Upper lobe of left lung (tissue), 6 donors: ENCODE results near the gene PRRG2. TPM values are rescaled to one million over a fixed set of nuclear protein-coding genes. Genes with fewer than 3 reads are reported as not detected.
"Not testable (repeated sequence)": the region's sequence is repeated elsewhere in the genome, so short reads cannot be mapped to it uniquely, and the experiment has no call there.

ENCODE experiments used
- ATAC-seq, 2 donors: fragments of 200-7000 bp; cut with Tn5 transposase; one replicate each; pipeline ENCODE4 v1.9.1; 2022; ENCODE audit warnings: mild to moderate bottlenecking in 2 of 2, moderate library complexity in 2 of 2; ENCODE audit not compliant: low FRiP score in 2 of 2
- DNase-seq, 2 donors: peaks; one replicate each; pipeline ENCODE4 v3.0.0-alpha.2; 2019 to 2020
- H3K27ac ChIP-seq, 4 donors: fragments of 200-600 bp; sonication (generic); one replicate each; pipeline ENCODE4 v1.5.1; 2016 to 2019
- H3K27me3 ChIP-seq, 4 donors: fragments of 200-600 bp; sonication (generic); one replicate each; pipeline ENCODE4 v1.5.1; 2017 to 2019
- H3K36me3 ChIP-seq, 4 donors: fragments of 200-600 bp; sonication (generic); one replicate each; pipeline ENCODE4 v1.5.1; 2016 to 2019
- H3K4me1 ChIP-seq, 4 donors: fragments of 200-600 bp; sonication (generic); one replicate each; pipeline ENCODE4 v1.5.1; 2018 to 2019
- H3K4me3 ChIP-seq, 4 donors: fragments of 200-600 bp; sonication (generic); one replicate each; pipeline ENCODE4 v1.5.1; 2017 to 2019; ENCODE audit warnings: mild to moderate bottlenecking in 2 of 4, moderate library complexity in 1 of 4
- H3K9me3 ChIP-seq, 4 donors: fragments of 200-600 bp; sonication (generic); one replicate each; pipeline ENCODE4 v1.5.1; 2018 to 2019
- EP300 ChIP-seq, 4 donors: sonication (generic); formaldehyde crosslinking; IDR thresholded peaks; one replicate each; pipeline ENCODE4 v1.5.1; 2017; ENCODE audit warnings: antibody characterized with exemption in 4 of 4, control low read depth in 2 of 4
- POLR2A ChIP-seq, 4 donors: fragments of 450-650 bp; IDR thresholded peaks; one replicate each; pipeline ENCODE4 v1.5.1; 2016 to 2017; ENCODE audit warnings: antibody characterized with exemption in 4 of 4, mild to moderate bottlenecking in 2 of 4
- POLR2AphosphoS5 ChIP-seq, 2 donors: sonication (generic); formaldehyde crosslinking; IDR thresholded peaks; one replicate each; pipeline ENCODE4 v1.5.1; 2017; ENCODE audit warnings: antibody characterized with exemption in 2 of 2
- WGBS, 2 donors: methylation state at CpG; one replicate each; pipeline ENCODE4 v1.1.5; 2017 to 2018; 5-methylcytosine and 5-hydroxymethylcytosine counted together
- total RNA-seq, 6 donors: library from RNA; depleted of rRNA in 4 of 6; stranded (reverse); fragments of >200 nt in 4 of 6; gene quantifications; one replicate each; pipeline versions ENCODE4 v1.1.0 to v1.2.1, GENCODE V29; 2016 to 2021
- TF ChIP-seq, protein P1 (sequence below), 6 experiments: fragments of 450-650 bp in 4 of 6; fragments of 200-600 bp in 2 of 6; sonication (generic) in 2 of 6; IDR thresholded peaks; one replicate each; pipeline ENCODE4 v1.5.1; 2016 to 2019; ENCODE audit warnings: antibody characterized with exemption in 6 of 6
- donor health status: DM: no; HTN: no; CAD: no; lungs with moderate emphysema.
- donor health status: DM: no; HTN: yes; CAD: no; lungs with severe emphysema.

PRRG2 gene
- total RNA-seq, 6 donors from 2014 or later: 3.8 to 10.0 (median 7.1) TPM

DNA sequence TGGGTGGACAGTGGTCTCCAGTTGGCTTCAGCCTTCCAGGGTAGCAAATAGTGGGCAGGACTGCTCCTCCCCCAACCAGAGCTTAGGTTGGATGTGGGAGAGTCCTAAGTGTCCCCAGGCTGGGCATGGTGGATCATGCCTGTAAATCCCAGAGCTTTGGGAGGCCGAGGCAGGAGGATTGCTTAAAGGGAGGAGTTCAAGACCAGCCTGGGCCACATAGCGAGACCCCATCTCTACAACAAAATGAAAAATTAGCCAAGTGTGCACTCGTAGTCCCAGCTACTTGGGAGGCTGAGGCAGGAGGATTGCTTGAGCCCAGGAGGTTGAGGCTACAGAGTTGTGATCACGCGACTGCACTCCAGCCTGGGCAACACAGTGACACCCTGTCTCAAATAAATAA, 51.5 kb downstream of the PRRG2 start:
- 88 to 94% methylated on average over 5 of the region's 5 CpGs for WGBS, 2 donors
- Histone ChIP-seq H3K4me3 (no peak overlapping the region), H3K27ac (peak overlapping the region in 2 of 4 donors; percentile 95 to 100), H3K4me1 (peaks cover 32 to 61% (median 50%) of the 10 kb centered on the region in 4 donors), H3K9me3 (no peaks in the 10 kb centered on the region), H3K27me3 (no peaks in the 10 kb centered on the region), H3K36me3 (peaks cover 0 to 22% (median 5%) of the 10 kb centered on the region in 4 donors)
- no peak for ATAC-seq
- TF ChIP-seq POLR2AphosphoS5 (IDR thresholded peaks at IDR 0.05) (no peak), EP300 (IDR thresholded peaks at IDR 0.05) (no peak), POLR2A (IDR thresholded peaks at IDR 0.05) (no peak)
- TF ChIP-seq, protein P1, sequence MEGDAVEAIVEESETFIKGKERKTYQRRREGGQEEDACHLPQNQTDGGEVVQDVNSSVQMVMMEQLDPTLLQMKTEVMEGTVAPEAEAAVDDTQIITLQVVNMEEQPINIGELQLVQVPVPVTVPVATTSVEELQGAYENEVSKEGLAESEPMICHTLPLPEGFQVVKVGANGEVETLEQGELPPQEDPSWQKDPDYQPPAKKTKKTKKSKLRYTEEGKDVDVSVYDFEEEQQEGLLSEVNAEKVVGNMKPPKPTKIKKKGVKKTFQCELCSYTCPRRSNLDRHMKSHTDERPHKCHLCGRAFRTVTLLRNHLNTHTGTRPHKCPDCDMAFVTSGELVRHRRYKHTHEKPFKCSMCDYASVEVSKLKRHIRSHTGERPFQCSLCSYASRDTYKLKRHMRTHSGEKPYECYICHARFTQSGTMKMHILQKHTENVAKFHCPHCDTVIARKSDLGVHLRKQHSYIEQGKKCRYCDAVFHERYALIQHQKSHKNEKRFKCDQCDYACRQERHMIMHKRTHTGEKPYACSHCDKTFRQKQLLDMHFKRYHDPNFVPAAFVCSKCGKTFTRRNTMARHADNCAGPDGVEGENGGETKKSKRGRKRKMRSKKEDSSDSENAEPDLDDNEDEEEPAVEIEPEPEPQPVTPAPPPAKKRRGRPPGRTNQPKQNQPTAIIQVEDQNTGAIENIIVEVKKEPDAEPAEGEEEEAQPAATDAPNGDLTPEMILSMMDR (IDR thresholded peaks at IDR 0.05): no peak
- DNase-seq: no peak

DNA sequence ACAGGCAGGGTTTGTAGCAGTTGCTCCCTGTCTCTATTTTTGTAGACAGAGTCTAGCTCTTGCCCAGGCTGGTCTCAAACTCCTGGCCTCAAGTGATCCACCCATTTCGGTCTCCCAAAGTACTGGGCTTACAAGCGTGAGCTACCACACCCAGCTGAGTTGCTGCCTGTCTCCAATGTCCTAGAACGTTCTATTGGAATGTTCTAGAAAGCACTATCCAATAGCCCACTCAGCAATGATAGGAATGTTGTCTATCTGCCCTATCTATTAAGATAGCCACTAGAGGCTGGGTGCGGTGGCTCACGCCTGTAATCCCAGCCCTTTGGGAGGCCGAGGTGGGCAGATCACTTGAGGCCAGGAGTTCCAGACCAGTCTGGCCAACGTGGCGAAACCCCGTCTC, 52.2 kb downstream of the PRRG2 start:
- not testable (repeated sequence) for H3K4me3 ChIP-seq, H3K9me3 ChIP-seq, H3K27me3 ChIP-seq, DNase-seq, ATAC-seq
- Histone ChIP-seq H3K4me1 (peaks cover 39 to 68% (median 56%) of the 10 kb centered on the region in 4 donors), H3K36me3 (peaks cover 0 to 21% (median 5%) of the 10 kb centered on the region in 4 donors), H3K27ac (peak overlapping the region in 2 of 4 donors; percentile 95 to 100)
- 61 to 86% methylated on average over 6 to 9 of the region's 9 CpGs for WGBS, 2 donors

DNA sequence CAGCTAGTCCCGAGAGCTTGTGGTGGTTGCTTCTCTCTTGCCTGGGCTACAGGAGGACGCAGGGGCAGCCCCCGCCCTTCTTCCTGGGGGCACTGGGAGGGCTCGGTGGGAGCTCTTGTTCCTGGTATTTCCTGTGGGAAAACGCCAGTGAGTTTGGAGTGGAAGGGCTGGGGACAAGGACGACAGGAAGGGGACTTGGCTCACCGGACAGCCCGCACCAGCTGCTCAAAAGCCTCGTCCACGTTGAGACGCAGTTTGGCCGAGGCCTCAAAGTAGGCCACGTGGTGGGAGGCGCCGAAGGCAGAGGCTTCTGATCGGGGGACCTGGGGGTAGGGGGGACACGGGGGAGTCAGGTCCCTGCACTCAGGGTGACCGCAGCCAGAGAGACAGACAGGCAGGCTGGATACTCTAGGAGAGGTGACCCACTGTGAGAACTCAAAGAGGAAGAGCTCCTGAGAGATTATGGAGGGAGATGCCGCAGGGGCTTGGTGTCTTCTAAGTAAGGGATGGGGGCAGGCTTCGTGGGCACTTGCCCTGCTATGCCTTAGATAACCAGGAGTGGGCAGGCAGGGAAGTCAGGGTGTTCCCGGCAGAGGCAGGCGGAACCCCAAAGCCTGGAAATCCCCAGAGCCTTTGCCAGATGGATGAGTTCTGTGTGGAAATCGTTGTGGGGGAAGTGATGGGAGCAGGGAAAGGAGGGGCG, 54.6 kb downstream of the PRRG2 start:
- H3K4me1 ChIP-seq: peaks cover 51 to 81% (median 60%) of the 10 kb centered on the region in 4 donors
- 40 to 54% methylated on average over 19 to 24 of the region's 24 CpGs for WGBS, 2 donors
- peak in 1 of 2 donors; percentile 33 for DNase-seq
- no peaks in the 10 kb centered on the region for H3K9me3 ChIP-seq
- ATAC-seq: no peak
- no peaks in the 10 kb centered on the region for H3K27me3 ChIP-seq
- peak overlapping the region; percentile 55 to 100 (median 77) for H3K27ac ChIP-seq
- TF ChIP-seq, protein P1 (IDR thresholded peaks at IDR 0.05): peak in 2 of 6 experiments; percentile 9 to 20
- TF ChIP-seq POLR2A (IDR thresholded peaks at IDR 0.05) (no peak), POLR2AphosphoS5 (IDR thresholded peaks at IDR 0.05) (peak in 1 of 2 donors; percentile 8), EP300 (IDR thresholded peaks at IDR 0.05) (no peak)
- peaks cover 0 to 21% (median 5%) of the 10 kb centered on the region in 4 donors for H3K36me3 ChIP-seq
- no peak overlapping the region for H3K4me3 ChIP-seq

DNA sequence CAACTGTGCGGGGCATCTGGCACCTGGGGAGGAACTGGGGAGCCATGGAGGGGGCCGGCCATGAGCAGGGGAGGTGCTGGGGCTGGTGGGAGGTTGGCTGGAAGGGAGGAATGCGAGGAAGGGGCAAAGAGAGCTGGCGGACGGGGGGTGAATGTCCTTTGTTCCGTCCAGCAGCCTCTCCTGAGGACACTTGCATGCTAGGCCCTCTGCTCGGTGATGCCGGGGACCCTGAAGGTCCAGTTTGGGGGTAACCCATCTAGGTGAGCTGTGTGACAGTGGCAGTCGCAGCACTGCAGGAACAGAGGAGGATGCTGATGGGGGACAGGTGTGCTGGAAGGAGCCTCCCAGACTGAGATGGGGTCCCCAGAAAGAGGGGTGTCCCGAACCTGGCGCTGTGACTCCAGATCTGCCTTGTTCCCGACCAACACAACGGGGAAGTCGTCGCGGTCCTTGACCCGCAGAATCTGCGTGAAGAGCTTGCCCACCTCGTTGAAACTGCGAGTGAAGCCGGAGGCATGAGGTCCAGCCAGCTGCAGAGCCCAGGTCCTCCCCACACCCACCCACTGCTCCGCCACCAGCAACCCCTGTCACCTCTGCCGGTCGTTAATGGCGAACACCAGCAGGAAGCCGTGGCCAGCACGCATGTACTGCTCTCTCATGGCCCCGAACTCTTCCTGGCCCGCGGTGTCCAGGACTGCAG, 55.3 kb downstream of the PRRG2 start:
- Histone ChIP-seq H3K4me3 (no peak overlapping the region), H3K36me3 (peaks cover 0 to 21% (median 5%) of the 10 kb centered on the region in 4 donors), H3K27me3 (no peaks in the 10 kb centered on the region), H3K27ac (peak overlapping the region; percentile 35 to 100 (median 75)), H3K4me1 (peaks cover 53 to 83% (median 56%) of the 10 kb centered on the region in 4 donors), H3K9me3 (no peaks in the 10 kb centered on the region)
- no peak for ATAC-seq
- WGBS, 2 donors: 79 to 85% methylated on average over 18 to 26 of the region's 30 CpGs
- TF ChIP-seq, protein P1 (IDR thresholded peaks at IDR 0.05): no peak
- TF ChIP-seq POLR2A (IDR thresholded peaks at IDR 0.05) (no peak), EP300 (IDR thresholded peaks at IDR 0.05) (no peak), POLR2AphosphoS5 (IDR thresholded peaks at IDR 0.05) (no peak)
- DNase-seq: peak in 1 of 2 donors; percentile 67
